ENCODE data around the gene KLHL40. TPM values are rescaled to one million over a fixed set of nuclear protein-coding genes. Genes with fewer than 3 reads are reported as not detected.

KLHL40 gene
- total and polyA plus RNA-seq, 10 of the 15 experiments (the other 5 are each of a cell fraction or from before 2014, with no cell fraction given), result not detected

DNA sequence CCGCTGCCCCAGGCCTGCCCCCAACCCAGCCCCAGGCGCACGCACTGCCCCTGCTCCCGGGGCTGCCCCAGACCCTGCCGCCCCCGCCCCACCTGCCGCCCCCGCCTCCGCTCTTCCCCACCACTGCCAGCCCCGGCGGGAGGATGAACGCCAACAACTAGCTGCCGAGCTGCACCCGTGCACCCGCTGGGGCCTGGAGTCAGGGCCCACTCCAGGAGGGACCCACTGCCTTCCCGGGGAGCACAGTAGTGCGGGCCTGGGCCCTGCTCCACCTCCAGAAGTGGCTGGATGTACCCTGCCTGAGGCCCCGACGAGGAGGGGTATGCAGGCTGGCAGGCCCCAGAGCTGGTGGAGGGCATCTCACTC is 20.9 kb upstream of the KLHL40 start:
- TF ChIP-seq MEF2A (IDR thresholded peaks at IDR 0.05; ENCODE audit: insufficient read depth, low read depth, low read length) (no peak), BHLHE40 (IDR thresholded peaks at IDR 0.05; ENCODE audit: borderline replicate concordance in 1 of 2, low read depth in 2 of 2, low read length in 1 of 2) (no peak), ZNF24 (IDR thresholded peaks at IDR 0.05) (no peak)
- Histone ChIP-seq H3K36me3 (ENCODE audit: control insufficient read depth in 2 of 2, insufficient read depth in 2 of 2, low read length in 1 of 2) (no peaks in the 10 kb centered on the region; a peak in 1 of 4 replicates), H2AFZ (ENCODE audit: control insufficient read depth, low read depth, low read length) (peak overlapping the region; percentile 73; the same call in 1 of the 2 replicates), H3K4me1 (ENCODE audit: control insufficient read depth, insufficient read depth, low read length) (peaks cover 7% of the 10 kb centered on the region), H4K20me1 (ENCODE audit: control insufficient read depth, insufficient read depth) (no peaks in the 10 kb centered on the region), H3K27me3 (replicated peaks in 1 of 2; ENCODE audit: control insufficient read depth in 2 of 2, insufficient read depth in 2 of 2, low read length in 1 of 2) (no peaks in the 10 kb centered on the region), H3K27ac (ENCODE audit: control insufficient read depth, insufficient read depth) (no peak overlapping the region), H3K4me2 (ENCODE audit: control insufficient read depth, insufficient read depth) (no peak overlapping the region; the same call in 1 of the 2 replicates), H3K9me3 (replicated peaks; ENCODE audit: control insufficient read depth, insufficient read depth, low read length) (no peaks in the 10 kb centered on the region; the same call in 2 of the 3 replicates), H3K9ac (ENCODE audit: control insufficient read depth, insufficient read depth, low read length) (no peak overlapping the region), H3K4me3 (no peak overlapping the region), H3K79me2 (ENCODE audit: control insufficient read depth, insufficient read depth, low read length) (no peaks in the 10 kb centered on the region)
- in situ Hi-C loops (cut with MboI), result no loop called here
- ChIA-PET SMC1A (ENCODE audit: uncharacterized antibody, unreplicated experiment) (no interaction called here), POLR2A (no interaction called here), RAD21 (ENCODE audit: unreplicated experiment) (no interaction called here), CTCF (no interaction called here)
- DNase-seq (ENCODE audit: low read depth, low spot score) (no peak), FAIRE-seq (no peak), ATAC-seq (no peak)
- no TSS peak for BruUV-seq (replicated peaks)
- intact Hi-C loops (cut with micrococcal nuclease; ENCODE audit: unreplicated experiment), result no loop called here
- WGBS (ENCODE audit: insufficient coverage, insufficient replicate concordance, low lambda C conversion rate, missing lambda C conversion rate), result 57% methylated on average over 17 of the region's 19 CpGs

DNA sequence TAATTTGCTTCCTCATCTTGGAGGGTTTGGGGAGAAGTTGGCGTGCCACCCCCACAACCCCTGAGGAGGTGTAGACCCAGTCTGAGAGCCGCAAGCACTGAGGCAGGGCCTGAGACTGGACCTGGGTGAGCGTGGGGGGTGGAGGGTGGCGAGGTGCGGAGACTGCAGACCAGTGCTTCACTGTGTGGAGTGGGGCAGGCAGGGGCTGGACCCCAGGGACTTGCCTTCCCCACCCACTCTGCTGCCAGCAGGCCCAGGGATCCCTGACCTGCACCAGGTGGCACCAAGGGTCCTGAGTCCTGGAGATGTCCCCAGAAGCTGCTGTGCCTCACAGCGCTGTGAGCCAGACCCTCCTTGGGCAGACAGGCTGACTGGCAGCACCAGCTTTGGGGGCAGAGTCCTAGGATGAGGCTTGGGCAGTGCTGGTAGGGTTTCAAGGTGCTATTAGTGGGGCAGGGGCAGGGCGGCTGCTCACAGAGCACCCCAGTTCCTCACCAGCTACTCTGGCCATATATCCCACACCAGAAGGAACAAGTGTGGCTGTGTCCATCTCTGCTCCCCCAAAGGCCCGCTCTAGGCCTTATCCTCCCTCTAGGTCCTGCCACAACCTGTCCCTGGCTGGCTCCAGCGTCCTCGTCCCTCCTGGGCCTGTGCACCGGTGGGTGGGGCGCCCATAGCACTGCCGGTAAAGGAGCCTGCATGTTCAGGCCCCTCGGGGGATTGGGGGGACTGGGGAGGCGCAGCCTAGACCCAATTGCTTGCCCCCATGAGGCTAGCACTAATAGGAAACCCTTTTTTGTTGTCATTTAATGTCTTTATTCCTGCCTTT is 20.1 kb upstream of the KLHL40 start:
- BruUV-seq (replicated peaks), result no TSS peak
- SMC1A ChIA-PET (ENCODE audit: uncharacterized antibody, unreplicated experiment), result no interaction called here
- RAD21 ChIA-PET (ENCODE audit: unreplicated experiment), result no interaction called here
- Histone ChIP-seq H3K9ac (ENCODE audit: control insufficient read depth, insufficient read depth, low read length) (no peak overlapping the region), H3K79me2 (ENCODE audit: control insufficient read depth, insufficient read depth, low read length) (no peaks in the 10 kb centered on the region), H3K4me3 (no peak overlapping the region), H3K36me3 (ENCODE audit: control insufficient read depth in 2 of 2, insufficient read depth in 2 of 2, low read length in 1 of 2) (no peaks in the 10 kb centered on the region; a peak in 1 of 4 replicates), H3K9me3 (replicated peaks; ENCODE audit: control insufficient read depth, insufficient read depth, low read length) (no peaks in the 10 kb centered on the region; the same call in 2 of the 3 replicates), H3K27ac (ENCODE audit: control insufficient read depth, insufficient read depth) (no peak overlapping the region), H2AFZ (ENCODE audit: control insufficient read depth, low read depth, low read length) (no peak overlapping the region), H3K4me2 (ENCODE audit: control insufficient read depth, insufficient read depth) (no peak overlapping the region), H3K4me1 (ENCODE audit: control insufficient read depth, insufficient read depth, low read length) (peaks cover 7% of the 10 kb centered on the region), H4K20me1 (ENCODE audit: control insufficient read depth, insufficient read depth) (no peaks in the 10 kb centered on the region), H3K27me3 (replicated peaks in 1 of 2; ENCODE audit: control insufficient read depth in 2 of 2, insufficient read depth in 2 of 2, low read length in 1 of 2) (no peaks in the 10 kb centered on the region)
- intact Hi-C loops (cut with micrococcal nuclease; ENCODE audit: unreplicated experiment) (no loop called here), in situ Hi-C loops (cut with MboI) (no loop called here)
- 53% methylated on average over 15 of the region's 15 CpGs for WGBS (ENCODE audit: insufficient coverage, insufficient replicate concordance, low lambda C conversion rate, missing lambda C conversion rate)
- DNase-seq (ENCODE audit: low read depth, low spot score), result no peak
- ATAC-seq, result no peak
- CTCF ChIA-PET, result no interaction called here
- POLR2A ChIA-PET, result no interaction called here
- FAIRE-seq, result no peak
- TF ChIP-seq TBL1XR1 (IDR thresholded peaks at IDR 0.05; ENCODE audit: low read depth, low read length), result no peak
- TF ChIP-seq RBBP5 (conservative IDR thresholded peaks at IDR 0.05), result no peak
- no peak for TF ChIP-seq GATAD2B (conservative IDR thresholded peaks at IDR 0.05; ENCODE audit: low read depth)
- no peak for TF ChIP-seq RUNX3 (IDR thresholded peaks at IDR 0.05; ENCODE audit: low read length)
- no peak for TF ChIP-seq BCLAF1 (IDR thresholded peaks at IDR 0.05)
- TF ChIP-seq PAX8 (IDR thresholded peaks at IDR 0.05), result no peak
- TF ChIP-seq, protein P1, sequence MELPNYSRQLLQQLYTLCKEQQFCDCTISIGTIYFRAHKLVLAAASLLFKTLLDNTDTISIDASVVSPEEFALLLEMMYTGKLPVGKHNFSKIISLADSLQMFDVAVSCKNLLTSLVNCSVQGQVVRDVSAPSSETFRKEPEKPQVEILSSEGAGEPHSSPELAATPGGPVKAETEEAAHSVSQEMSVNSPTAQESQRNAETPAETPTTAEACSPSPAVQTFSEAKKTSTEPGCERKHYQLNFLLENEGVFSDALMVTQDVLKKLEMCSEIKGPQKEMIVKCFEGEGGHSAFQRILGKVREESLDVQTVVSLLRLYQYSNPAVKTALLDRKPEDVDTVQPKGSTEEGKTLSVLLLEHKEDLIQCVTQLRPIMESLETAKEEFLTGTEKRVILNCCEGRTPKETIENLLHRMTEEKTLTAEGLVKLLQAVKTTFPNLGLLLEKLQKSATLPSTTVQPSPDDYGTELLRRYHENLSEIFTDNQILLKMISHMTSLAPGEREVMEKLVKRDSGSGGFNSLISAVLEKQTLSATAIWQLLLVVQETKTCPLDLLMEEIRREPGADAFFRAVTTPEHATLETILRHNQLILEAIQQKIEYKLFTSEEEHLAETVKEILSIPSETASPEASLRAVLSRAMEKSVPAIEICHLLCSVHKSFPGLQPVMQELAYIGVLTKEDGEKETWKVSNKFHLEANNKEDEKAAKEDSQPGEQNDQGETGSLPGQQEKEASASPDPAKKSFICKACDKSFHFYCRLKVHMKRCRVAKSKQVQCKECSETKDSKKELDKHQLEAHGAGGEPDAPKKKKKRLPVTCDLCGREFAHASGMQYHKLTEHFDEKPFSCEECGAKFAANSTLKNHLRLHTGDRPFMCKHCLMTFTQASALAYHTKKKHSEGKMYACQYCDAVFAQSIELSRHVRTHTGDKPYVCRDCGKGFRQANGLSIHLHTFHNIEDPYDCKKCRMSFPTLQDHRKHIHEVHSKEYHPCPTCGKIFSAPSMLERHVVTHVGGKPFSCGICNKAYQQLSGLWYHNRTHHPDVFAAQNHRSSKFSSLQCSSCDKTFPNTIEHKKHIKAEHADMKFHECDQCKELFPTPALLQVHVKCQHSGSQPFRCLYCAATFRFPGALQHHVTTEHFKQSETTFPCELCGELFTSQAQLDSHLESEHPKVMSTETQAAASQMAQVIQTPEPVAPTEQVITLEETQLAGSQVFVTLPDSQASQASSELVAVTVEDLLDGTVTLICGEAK (IDR thresholded peaks at IDR 0.05; ENCODE audit: borderline replicate concordance), result no peak
